HCEC 1CT (cell line): ENCODE data around the gene FBLN1.
A peak's percentile ranks its signal among the peaks of the same experiment; 100 is the strongest.

Experiments used
- DNase-seq: peaks from one replicate; pipeline ENCODE4 v3.0.0-alpha.2; 2017

The FBLN1 gene

DNA sequence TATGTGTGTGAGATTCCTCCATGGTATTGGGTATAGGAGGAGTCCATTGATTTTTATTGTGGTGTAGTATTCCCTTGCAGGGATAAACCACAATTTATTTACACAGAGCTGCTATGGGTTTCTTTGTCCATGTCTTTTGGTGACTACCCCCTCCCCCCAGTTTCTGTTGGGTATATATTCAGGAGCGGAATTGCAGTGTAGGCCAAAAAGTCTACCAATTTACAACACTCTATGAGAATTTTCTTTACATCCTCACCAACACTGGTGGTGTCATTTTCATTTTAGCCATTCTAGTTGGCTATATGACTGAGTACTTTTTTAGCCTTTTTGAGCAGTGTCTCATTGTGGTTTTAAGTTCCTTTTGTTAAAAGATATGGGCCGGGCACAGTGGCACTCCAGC is 113.7 kb downstream of the FBLN1 start:
- no peak for DNase-seq

DNA sequence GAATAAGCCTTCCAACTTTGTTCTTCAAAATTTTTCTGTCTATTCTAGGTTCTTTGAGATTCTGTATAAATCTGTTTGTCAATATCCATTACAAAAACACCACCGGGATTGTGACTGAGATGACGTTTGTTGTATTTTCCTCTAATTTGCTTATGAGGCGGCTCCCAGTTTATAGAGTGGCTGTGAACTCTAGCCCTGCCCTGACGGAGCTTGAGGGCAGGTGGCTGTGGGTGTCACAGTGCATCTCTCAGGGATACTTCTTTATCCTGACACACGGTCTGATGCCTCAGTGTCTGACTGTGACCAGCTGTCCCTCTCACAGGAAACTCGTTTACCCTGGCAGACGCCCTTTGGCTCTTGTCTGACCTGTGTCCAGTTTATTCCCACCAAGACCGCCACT is 115.3 kb downstream of the FBLN1 start:
- DNase-seq, result no peak

- no peak for DNase-seq
These were observed 118.0 kb downstream of the FBLN1 start for GRCh38 chr22:45620706-45621105.

DNA sequence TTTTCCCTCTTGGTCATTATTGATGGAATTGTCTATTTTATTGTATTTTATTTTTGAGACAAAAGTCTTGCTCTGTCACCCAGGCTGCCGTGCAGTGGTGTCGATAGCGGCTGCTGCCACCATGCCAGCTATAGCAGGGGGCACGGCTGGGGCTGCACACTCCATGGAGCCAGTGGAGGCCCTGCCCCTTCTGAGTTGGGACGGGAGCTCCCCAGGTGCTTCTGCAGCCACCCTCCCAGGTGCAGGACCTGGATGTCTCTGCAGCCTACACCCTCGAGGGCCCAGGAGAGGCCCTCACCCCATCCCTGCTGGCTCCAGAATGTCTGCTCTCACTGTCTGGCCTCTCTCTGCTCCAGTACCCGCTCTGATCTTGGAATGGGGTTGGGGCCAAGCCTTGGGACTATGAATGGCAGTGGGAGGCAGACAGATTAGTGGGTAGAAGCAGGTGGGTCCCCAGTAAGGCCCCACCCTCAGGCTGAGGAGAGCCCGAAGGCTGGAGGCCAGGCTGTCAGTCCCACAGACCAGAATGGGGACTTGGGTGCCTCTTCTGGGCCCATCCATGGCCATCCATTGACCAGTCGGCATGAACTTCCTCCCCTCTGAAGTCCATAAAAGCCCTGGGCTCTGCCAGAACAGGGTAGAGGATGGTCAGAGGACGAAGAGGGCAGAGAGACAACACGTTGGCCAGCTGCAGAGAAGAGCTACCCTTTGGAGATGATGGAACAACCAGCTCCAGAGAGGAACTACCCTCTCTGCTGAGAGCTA is 119.3 kb downstream of the FBLN1 start:
- no peak for DNase-seq

DNA sequence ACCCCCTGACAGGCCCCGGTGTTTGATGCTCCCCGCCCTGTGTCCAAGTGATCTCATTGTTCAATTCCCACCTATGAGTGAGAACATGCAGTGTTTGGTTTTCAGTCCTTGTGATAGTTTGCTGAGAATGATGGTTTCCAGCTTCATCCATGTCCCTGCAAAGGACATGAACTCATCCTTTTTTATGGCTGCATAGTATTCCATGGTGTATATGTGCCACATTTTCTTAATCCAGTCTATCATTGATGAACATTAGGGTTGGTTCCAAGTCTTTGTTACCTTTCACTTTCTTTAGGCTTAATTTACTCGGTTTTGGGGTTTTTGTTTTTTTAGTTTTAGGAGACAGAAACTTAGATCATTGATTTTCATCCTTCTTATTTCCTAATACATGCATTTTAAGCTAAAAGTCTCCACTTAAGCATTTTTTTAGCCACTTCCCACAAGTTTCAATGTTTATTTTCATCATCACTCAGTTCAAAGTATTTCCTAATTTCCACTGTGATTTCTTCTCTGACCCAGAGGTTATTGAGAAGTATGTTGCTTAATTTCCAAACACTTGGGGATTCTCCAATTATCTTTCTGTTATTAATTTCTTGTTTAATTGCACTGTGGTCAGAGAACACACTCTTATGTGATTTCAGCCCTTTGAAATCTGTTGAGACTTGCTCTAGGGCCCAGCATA is 120.9 kb downstream of the FBLN1 start:
- peak; percentile 26 for DNase-seq

DNA sequence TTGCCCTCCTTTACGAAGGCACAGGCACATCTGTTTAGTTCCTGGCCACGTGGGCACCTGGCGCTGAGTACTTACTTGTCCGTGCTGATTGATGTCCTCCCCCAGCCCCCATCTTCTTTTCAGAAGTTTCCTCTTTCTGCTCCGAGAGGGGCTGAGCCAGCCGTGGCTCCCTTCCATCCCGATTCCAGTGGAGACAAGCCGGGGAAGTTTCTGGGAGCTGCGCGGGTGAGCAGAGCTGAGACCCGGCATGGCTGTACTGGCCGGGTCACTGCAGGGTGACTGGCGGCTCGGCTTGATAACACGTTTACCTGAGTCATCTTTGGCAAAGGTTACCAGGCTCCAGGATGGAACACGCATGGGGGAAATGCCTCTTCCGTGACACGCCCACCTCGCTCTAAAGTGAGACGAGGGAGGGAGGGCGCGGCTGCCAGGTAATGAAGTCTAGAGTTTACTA is 123.5 kb downstream of the FBLN1 start:
- DNase-seq, result no peak

- no peak for DNase-seq
These were observed 125.0 kb downstream of the FBLN1 start for GRCh38 chr22:45627489-45628233.

GRCh38 chr22:45628515-45628914 is 125.8 kb downstream of the FBLN1 start:
- no peak for DNase-seq

DNA sequence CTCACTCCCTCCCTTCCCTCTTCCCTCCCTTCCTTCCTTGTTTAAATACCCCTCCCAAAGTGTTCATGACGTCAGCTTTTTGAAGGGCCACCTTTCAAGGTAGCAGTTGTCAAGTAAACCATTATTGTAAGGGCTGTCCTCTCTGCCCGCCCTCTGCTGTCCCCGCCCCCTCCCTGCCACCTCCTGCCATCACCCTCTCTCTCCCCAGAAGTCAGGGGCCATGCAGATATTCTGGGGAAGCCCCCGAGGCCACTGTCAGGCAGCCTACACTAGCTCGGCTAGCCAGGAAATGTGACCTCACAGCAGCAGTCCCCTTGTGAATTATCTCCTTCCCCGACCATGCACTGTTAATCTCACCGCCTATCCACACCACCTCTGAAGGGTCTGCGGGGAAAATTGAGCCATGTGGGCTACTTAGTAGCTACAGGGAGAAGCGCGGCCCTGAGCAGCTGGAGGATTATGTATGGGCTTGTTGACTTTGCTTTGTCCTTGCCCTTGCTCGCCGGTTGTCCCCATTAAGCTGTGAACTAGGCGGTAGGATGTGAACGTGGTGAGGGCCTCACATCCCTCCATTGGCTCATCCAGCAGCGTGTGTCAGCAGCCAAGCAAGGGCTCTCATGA is 126.9 kb downstream of the FBLN1 start:
- no peak for DNase-seq

GRCh38 chr22:45630436-45630835 is 127.8 kb downstream of the FBLN1 start:
- DNase-seq, result no peak

DNA sequence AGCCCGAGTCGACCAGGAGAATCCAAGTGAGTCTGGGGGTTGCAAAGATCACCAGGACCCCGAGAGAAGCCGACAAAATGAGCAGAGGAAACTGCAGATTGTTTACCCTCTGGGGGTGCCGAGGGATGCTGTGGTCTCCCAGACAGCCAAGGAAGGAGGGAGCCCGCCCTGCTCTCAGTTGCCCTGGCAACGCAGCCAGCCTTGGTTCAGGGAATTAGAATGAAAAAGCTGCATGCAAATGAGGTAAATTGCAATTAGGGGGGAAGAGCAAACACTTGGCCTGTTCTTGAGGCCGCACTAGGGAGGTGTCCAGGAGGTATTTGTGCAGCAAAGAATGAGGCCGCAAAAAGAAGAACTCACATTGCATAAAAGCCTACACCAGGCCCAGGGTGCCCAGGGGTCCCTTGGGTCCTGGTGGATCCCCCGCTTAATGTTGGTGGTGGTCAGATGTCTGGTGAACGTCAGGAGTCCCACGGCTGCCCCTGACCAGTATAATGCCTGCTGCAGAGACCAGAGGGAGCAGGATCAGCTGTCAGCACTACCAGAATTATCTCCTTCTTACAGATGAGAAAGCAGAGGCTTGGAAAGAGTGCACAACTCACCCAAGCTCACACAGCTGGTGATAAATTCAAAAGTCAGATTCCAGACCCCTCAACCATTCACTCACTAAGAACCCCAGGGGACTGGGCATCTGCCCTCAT is 128.6 kb downstream of the FBLN1 start:
- no peak for DNase-seq

DNA sequence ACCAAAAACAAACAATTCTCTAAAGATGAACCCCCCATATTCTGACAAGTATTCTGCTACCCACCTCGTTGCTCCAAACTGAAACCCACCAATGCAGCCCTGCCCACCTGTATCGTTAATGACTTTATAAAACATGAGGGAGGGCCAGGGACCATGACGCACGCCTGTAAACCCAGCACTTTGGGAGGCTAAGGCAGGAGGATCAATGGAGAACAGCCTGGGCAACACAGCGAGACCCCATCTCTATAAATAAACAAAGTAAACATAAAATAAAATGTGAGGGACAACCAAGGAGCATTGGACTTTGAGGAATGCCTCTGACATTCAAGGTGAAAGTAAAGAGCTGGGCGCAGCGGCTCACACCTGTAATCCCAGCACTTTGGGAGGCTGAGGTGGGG is 129.2 kb downstream of the FBLN1 start:
- no peak for DNase-seq

GRCh38 chr22:45632791-45633515 is 130.3 kb downstream of the FBLN1 start:
- no peak for DNase-seq

DNA sequence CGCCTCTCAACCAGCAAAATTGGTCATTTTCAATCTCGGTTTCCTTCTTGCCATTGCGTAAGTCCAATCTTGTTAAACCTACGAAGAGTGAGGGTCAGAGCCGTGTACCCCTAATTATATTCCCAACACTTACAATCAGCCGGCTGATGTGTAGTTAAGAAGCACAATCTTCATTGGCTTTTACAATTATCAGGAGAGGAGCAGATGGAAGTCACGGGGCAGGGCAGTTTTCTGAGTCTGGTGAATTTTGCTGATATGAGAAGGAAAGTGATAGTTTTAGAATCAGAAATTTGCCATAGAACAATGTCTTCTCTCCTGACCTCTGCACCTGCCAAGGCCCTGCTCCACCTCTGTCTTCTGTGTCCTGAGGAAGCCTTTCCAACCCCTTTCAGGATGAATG is 134.0 kb downstream of the FBLN1 start:
- DNase-seq, result no peak

DNA sequence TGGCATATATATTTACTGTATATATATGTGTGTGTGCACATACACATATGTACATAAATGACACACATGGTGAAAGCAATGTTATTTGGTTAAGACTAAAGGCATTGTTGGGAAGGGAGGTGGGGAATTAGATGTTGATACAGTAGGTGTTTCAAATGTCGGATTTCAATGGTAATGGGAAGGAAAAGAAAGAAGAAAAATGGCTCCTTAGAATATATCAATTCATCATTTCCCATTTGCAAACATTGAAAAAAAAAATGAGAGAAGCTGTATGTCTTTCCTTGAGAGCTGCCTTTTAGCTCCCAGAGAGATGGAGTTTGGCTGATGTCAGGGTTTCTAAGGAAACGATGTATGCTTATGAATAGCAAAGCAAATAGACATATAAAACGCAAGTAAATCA is 135.5 kb downstream of the FBLN1 start:
- DNase-seq, result no peak

GRCh38 chr22:45638834-45639746 is 136.4 kb downstream of the FBLN1 start:
- DNase-seq, result peak; percentile 68

DNA sequence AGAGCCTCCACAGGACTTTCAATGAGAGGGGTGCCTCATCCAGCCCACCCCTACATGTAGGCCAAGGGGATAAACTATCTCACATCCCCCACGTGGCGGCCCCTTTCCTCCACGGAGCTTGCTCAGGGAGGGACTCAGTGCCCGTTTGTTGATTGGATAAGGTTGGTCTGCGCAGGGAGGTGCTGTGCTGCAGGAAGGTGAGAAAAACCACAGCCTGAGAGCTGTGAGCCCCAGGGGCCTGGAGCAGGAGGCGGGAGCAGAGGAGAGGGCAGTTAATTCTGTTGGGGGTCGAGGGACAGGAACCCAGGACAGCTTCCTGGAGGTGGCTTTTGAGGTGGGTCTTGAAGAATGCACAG is 137.0 kb downstream of the FBLN1 start:
- no peak for DNase-seq

- no peak for DNase-seq
These were observed 137.7 kb downstream of the FBLN1 start for GRCh38 chr22:45640291-45640940.

GRCh38 chr22:45640941-45641621 is 138.4 kb downstream of the FBLN1 start:
- no peak for DNase-seq

DNA sequence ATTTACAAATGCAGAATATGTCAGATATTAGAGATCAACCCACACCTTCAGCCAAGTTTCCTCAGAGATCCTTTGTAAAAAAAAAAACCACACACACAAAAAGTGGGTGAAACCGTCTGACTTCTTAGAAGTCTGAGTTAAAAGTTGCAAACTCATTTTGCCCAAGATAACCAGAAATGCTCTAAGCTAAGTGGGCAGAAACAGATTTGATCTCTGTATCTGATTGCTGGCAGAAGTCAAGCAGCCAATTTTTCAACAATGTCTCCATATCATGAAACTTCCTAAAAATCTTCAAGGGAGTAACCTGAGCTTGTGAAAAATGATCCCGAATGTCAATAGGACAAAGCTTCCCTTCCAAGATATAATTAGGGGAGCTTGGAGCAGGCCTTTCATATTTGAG is 140.3 kb downstream of the FBLN1 start:
- DNase-seq, result no peak
